HFFc6 (cell line): ENCODE results near the gene FXN. TPM values are rescaled to one million over a fixed set of nuclear protein-coding genes. Genes with fewer than 3 reads are reported as not detected.
"Not testable (repeated sequence)": the region's sequence is repeated elsewhere in the genome, so short reads cannot be mapped to it uniquely, and the experiment has no call there.

Source experiments
- DNase-seq: peaks from one replicate; pipeline ENCODE4 v3.0.0-alpha.2; 2018
- H3K27ac Mint-ChIP-seq: 2 replicates; pipeline ENCODE4 v1.8.0; 2020; ENCODE audit warnings: mild to moderate bottlenecking, mixed read lengths
- H3K27me3 Mint-ChIP-seq: 2 replicates; pipeline ENCODE4 v1.8.0; 2021; ENCODE audit warnings: mild to moderate bottlenecking, moderate library complexity, mixed read lengths; ENCODE audit not compliant: insufficient read depth
- H3K36me3 Mint-ChIP-seq: 2 replicates; pipeline ENCODE4 v1.8.0; 2021; ENCODE audit warnings: low read depth, mixed read lengths
- H3K4me1 Mint-ChIP-seq: 2 replicates; pipeline ENCODE4 v1.8.0; 2020; ENCODE audit warnings: low read depth, mixed read lengths
- H3K4me3 Mint-ChIP-seq: 2 replicates; pipeline ENCODE4 v1.8.0; 2020; ENCODE audit warnings: mild to moderate bottlenecking, moderate library complexity, mixed read lengths
- H3K9me3 Mint-ChIP-seq: 2 replicates; pipeline ENCODE4 v1.8.0; 2020; ENCODE audit warnings: mild to moderate bottlenecking, mixed read lengths
- total RNA-seq, 6 experiments: library from RNA; stranded (reverse); fragmentation: NEBNext Ultra II Directional; extraction: Animal tissue kit (Norgen Biotek cat#: 25700); gene quantifications; 2 replicates in 1 of 6; 3 replicates in 5 of 6; pipeline ENCODE4 v1.2.3, GENCODE V29; 2021
- TF ChIP-seq, protein P1 (sequence below): fragments of 200-600 bp; sonication (generic); IDR thresholded peaks from 2 replicates; pipeline ENCODE4 v1.5.0; 2021; ENCODE audit warnings: antibody characterized with exemption, mild to moderate bottlenecking

Gene FXN
- total RNA-seq, 6 experiments from 2014 or later: 17.3 to 22.3 (median 18.5) TPM

- H3K9me3 Mint-ChIP-seq: no peaks in the 10 kb centered on the region
- DNase-seq: no peak
- no peak overlapping the region for H3K4me3 Mint-ChIP-seq
- H3K27me3 Mint-ChIP-seq: no peaks in the 10 kb centered on the region
- TF ChIP-seq, protein P1, sequence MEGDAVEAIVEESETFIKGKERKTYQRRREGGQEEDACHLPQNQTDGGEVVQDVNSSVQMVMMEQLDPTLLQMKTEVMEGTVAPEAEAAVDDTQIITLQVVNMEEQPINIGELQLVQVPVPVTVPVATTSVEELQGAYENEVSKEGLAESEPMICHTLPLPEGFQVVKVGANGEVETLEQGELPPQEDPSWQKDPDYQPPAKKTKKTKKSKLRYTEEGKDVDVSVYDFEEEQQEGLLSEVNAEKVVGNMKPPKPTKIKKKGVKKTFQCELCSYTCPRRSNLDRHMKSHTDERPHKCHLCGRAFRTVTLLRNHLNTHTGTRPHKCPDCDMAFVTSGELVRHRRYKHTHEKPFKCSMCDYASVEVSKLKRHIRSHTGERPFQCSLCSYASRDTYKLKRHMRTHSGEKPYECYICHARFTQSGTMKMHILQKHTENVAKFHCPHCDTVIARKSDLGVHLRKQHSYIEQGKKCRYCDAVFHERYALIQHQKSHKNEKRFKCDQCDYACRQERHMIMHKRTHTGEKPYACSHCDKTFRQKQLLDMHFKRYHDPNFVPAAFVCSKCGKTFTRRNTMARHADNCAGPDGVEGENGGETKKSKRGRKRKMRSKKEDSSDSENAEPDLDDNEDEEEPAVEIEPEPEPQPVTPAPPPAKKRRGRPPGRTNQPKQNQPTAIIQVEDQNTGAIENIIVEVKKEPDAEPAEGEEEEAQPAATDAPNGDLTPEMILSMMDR: no peak
- H3K27ac Mint-ChIP-seq: no peak overlapping the region
- no peaks in the 10 kb centered on the region for H3K36me3 Mint-ChIP-seq
- H3K4me1 Mint-ChIP-seq: peaks cover 13% of the 10 kb centered on the region
Observed at GRCh38 chr9:69089491-69089890, 53.9 kb downstream of the FXN start.

DNA sequence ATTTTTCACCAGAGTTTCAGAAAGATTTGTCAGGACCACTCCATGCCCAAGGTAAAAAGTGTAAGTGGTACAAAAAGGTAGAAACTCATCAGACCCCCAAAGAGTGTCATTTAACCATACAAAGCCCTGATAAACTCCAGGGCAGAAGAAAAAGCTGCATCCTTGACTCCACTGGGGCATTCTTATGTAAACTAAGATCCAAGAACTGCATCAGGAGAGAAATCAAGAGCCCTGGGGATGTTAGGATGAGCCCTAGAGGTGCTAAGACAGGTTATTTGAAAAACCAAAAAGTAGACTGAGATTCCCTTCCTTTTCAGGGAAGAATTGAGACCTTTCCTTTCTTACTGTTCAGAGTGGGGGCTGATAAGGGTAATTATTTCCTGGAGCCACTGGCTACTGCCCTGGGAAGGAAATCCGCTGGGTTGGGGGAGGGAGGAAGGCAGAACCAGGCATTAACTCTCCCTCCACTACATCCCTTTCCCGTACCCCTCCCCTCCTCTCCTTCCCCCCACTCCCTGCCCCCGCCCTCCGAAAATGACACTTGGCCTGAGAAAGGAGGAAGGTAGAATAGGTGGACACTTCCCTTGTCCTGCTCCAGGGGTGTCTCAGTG is 54.7 kb downstream of the FXN start:
- Mint-ChIP-seq H3K9me3 (no peaks in the 10 kb centered on the region), H3K4me3 (no peak overlapping the region), H3K36me3 (no peaks in the 10 kb centered on the region), H3K27ac (no peak overlapping the region), H3K4me1 (peaks cover 13% of the 10 kb centered on the region), H3K27me3 (no peaks in the 10 kb centered on the region)
- no peak for DNase-seq
- TF ChIP-seq, protein P1: no peak

DNA sequence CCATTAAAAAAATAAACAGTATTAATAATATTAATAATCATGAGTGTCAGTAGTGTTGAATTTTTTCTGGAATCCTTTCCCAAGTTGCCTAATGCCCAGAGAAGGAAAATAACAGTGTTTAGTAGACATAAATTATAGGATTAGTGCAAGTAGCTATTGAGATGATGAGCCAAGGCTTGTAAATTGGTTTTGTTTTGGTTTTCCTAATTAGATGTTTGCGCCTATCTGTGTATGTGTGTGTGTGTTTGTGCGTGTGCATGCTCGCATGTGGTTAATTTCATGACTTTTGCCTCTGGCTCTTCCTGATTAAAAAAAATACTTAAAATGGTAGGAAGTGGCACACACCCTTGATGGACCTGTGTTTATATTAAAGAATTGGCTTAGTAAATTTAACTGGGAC is 55.4 kb downstream of the FXN start:
- no peaks in the 10 kb centered on the region for H3K36me3 Mint-ChIP-seq
- no peaks in the 10 kb centered on the region for H3K9me3 Mint-ChIP-seq
- peaks cover 7% of the 10 kb centered on the region for H3K4me1 Mint-ChIP-seq
- no peak overlapping the region for H3K27ac Mint-ChIP-seq
- H3K27me3 Mint-ChIP-seq: no peaks in the 10 kb centered on the region
- DNase-seq: no peak
- TF ChIP-seq, protein P1: no peak
- no peak overlapping the region for H3K4me3 Mint-ChIP-seq

DNA sequence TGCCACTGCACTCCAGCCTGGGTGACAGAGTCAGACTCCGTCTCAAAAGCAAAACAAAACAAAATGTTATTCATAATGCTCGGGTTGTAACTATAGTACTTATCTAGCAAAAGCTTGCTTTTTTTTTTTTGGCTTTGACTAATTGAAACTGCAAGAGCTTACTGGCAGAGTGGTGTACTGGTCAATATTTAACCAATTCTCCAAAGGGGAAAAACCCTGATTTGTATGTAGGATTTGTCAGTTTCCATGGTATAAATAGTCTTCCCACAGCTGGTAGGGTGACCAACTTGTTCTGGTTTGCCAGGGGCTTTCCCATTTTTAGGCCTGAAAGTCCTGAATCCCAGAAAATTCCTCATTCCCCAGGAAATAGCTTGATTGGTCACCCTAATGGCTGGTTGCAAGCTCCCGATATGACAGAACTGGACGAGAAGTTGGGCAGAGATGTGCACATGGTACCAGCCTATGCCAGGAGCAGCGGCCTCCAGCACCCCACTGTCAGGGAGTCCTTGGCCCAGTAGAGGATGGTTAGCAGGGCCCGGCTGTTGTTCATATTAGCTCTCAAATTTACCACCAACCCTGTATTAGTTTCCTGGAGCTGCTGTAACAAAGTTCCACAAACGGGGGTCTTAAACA is 58.0 kb downstream of the FXN start:
- DNase-seq: no peak
- no peaks in the 10 kb centered on the region for H3K36me3 Mint-ChIP-seq
- H3K4me3 Mint-ChIP-seq: no peak overlapping the region
- no peak overlapping the region for H3K27ac Mint-ChIP-seq
- H3K9me3 Mint-ChIP-seq: no peaks in the 10 kb centered on the region
- H3K4me1 Mint-ChIP-seq: peaks cover 27% of the 10 kb centered on the region
- H3K27me3 Mint-ChIP-seq: no peaks in the 10 kb centered on the region
- TF ChIP-seq, protein P1: no peak

GRCh38 chr9:69094361-69095135 is 59.0 kb downstream of the FXN start:
- H3K4me3 Mint-ChIP-seq, DNase-seq, H3K9me3 Mint-ChIP-seq, H3K36me3 Mint-ChIP-seq, H3K27ac Mint-ChIP-seq, H3K27me3 Mint-ChIP-seq: not testable (repeated sequence)
- H3K4me1 Mint-ChIP-seq: peaks cover 29% of the 10 kb centered on the region

- H3K4me1 Mint-ChIP-seq: peaks cover 27% of the 10 kb centered on the region
- peak; percentile 69 for DNase-seq
- no peaks in the 10 kb centered on the region for H3K36me3 Mint-ChIP-seq
- H3K9me3 Mint-ChIP-seq: no peaks in the 10 kb centered on the region
- H3K27me3 Mint-ChIP-seq: no peaks in the 10 kb centered on the region
- H3K27ac Mint-ChIP-seq: peak overlapping the region; percentile 91
- H3K4me3 Mint-ChIP-seq: peak overlapping the region; percentile 49
- TF ChIP-seq, protein P1: no peak
Observed at GRCh38 chr9:69097064-69097463, 61.5 kb downstream of the FXN start.
